T47D (cell line): ENCODE data around the gene CEND1.

Experiments used
- DNase-seq, 2 experiments: peaks; one replicate each; pipeline versions ENCODE4 v3.0.0 to v3.0.0-alpha.2; 2011 to 2012; ENCODE audit warnings: low read depth in 1 of 2, low spot score in 1 of 2
- JUND ChIP-seq: IDR thresholded peaks from 2 replicates; pipeline ENCODE4 v1.6.1; 2012; ENCODE audit warnings: low read depth
- in situ Hi-C: cut with HindIII; loops from 2 replicates; pipeline ENCODE4 v1.10.0; 2016; ENCODE audit warnings: low sequenced_read_pairs, low pct_unique_long_range_greater_than_20kb

The CEND1 gene

DNA sequence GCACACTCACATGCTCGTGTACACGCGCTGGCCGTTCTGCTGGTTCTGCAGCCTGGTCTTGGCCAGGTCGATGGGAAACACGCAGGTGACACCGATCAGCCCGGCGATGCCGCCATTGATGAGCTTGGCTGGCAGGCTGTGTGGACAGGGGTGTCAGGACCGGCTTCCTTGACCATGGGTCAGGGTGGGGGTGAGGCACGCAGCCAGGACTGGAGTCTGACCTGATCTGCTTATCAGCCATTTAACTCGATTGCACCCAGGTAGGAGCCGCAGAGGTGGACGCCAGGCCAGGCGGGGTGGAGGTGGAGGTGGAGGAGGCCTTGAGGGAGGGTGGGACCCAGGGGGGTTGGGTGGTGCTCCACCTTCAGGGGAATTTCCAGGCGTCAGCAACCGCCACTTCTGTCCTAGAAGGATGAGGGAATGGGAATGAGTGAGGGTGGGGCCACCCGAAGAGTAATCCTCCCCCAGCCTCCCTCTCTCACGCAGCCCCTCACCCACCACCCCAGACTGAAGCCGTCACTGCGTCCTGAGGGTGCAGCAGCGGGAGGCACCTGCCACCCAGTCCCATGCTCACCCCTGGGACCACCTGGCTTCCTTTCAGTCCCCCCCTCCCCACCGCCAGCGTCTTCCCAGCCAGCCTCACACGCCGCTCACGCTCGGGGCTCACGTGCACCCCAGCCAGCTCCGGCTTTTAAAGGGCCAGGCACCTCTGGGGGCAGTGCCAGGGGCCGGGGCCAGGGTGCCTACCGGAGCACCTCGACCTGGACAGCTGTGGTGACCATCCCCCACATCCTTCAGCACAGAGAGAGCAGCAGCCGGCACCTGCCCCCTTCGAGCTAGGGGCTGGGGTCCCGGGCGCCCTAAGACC is 5.1 kb upstream of the CEND1 start:
- no peak for TF ChIP-seq JUND
- no peak for DNase-seq
- in situ Hi-C loops = no loop called here

DNA sequence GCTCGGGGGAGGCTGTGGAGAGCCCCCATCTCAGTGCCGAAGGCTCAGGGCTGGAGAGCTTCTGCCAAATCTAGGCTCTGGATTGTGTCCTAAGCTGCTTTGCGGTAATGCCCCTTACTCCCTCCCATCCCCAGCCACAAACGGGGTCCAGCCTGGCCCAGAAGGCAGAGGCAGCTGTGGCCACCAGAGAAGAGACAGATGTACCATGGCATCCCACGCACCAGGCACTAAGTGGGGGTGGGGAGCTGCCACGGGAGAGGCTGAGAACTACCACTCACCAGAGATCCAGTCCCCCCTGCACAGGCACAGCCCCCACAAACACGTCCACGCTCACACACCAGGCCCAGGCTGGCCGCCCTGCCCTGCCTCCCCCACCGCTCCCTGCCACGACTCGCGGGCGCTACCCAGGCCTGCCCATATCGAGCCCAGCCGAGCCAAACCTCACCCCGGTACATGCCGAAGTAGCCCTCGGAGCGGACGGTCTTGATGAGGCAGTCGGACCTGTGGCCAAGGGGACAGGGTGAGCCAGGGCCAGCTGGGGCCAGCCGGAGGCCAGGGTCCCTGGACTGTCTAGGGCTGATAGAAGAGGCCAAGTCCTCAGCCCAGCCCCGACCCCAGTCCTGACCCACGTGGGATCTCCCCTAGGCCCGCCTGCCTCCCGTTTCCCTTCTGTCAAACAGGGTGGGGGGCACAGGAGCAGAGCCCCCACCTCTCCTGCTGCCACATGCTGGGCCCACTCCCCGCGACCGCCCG is 4.3 kb upstream of the CEND1 start:
- in situ Hi-C loops = no loop called here
- TF ChIP-seq JUND = no peak

GRCh38 chr11:793556-793955 is 3.7 kb upstream of the CEND1 start:
- DNase-seq = no peak
- in situ Hi-C loops = no loop called here
- no peak for TF ChIP-seq JUND

More for the DNA sequence above, 4.3 kb upstream of the CEND1 start:
- no peak for DNase-seq

DNA sequence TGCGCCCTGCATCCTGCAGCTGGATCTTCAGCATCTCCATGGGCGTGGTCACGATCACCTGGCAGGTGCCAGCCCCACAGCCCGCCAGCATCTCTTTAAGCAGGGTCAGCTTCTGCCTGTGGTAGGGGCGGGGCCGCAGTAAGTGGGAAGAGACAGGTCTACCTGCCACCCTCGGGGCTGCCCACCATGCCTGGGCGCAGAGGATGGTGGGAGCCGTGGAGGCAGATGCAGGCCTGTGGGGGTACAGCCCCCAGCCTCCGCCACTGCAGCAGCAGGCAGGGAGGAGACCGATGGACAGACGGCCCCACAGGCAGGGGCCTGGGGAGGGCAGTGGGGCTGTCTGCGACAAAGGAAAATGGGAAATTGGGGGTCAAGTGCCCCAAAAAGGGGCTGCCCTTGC is 3.0 kb upstream of the CEND1 start:
- no peak for TF ChIP-seq JUND
- in situ Hi-C loops = no loop called here
- DNase-seq = no peak

GRCh38 chr11:792535-792821 is 2.6 kb upstream of the CEND1 start:
- in situ Hi-C loops = no loop called here
- TF ChIP-seq JUND = no peak
- no peak for DNase-seq

DNA sequence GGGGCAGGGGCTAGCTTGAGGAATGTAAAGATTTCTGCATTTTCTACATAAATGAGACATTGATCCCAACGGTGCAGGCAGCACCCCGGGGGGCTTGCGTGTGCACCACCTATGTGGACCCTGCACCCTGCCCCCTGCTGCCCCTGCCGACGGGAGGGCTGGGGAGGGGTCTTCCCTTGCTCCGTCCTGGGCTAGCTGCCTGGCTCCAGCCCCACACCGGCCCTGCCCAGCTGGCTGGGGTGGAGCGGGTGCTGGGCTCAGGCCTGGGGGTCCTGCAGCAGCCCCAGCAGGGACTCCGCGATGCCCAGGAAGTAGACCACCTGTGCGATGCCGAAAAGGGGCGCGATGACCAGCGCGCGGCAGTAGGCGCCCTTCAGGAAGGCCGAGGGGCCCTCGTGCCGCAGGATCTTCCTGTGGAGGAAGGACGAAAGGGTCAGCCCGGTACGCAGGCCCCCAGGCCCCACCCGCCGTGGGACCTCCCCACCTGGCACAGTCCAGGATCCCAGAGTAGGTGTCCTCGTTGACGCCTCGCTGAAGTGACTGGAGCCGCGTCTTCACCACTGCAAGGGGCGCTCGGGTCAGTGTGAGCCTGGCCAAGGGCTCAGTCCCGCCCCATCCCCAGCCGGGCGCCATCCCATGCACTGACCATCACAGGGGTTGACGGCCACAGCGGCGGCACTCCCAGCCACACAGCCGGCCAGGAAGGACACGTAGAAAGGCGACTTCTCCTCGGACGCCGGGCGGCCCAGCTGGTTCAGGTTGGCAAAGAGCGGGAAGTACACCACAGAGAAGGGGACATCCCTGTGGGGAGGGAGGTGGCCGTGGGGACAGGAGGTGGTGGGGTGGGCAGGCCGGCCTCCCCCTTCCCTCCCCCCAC is 2.0 kb upstream of the CEND1 start:
- in situ Hi-C loops = no loop called here
- no peak for TF ChIP-seq JUND
- DNase-seq = no peak

GRCh38 chr11:790721-791564 is 1.1 kb upstream of the CEND1 start:
- in situ Hi-C loops = no loop called here
- TF ChIP-seq JUND = no peak
- no peak for DNase-seq

- no peak for DNase-seq
- no peak for TF ChIP-seq JUND
- in situ Hi-C loops = no loop called here
These were observed 643 bp downstream of the CEND1 start for GRCh38 chr11:788953-789940.

GRCh38 chr11:788009-788640 is 1.8 kb downstream of the CEND1 start:
- in situ Hi-C loops = no loop called here
- DNase-seq = no peak
- TF ChIP-seq JUND = no peak

DNA sequence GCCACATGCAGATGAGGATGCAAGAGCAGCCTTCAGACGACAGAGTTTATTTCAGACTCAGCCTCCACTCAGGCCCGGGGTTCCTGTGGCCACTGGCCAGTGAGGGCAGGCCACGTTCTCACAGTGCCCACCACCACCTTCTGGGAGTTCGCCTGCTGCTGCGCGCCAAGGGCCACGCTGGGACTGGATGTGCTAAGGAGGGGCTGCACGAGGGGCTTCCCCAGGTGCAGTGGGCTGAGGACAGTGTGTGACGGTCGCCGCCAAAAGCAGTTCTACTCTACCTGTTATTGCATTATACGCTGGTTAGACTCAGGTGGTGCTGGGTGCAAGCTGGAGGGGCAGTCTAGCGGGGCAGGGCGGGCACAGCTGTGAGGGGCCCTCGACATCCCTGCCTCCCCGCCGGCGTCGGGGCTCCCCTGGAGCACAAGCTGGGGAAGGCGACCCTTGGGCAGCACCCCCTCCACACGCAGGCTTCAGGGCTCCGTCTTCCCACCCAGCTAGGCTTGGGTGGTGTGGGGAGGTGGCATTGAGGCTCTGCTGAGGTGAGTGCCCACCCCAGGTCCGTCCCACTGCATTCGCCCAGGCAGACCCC is 2.7 kb downstream of the CEND1 start:
- in situ Hi-C loops = no loop called here
- TF ChIP-seq JUND = no peak
- DNase-seq = no peak
